ENCODE measurements around the gene ZNF568.

GRCh38 chr19:36894849-36895383 is 21.2 kb upstream of the ZNF568 start:
- TF ChIP-seq CTCF (IDR thresholded peaks at IDR 0.05; ENCODE audit: borderline replicate concordance, extremely low read depth, low read length, poor library complexity, severe bottlenecking) (no peak), EZH2 (IDR thresholded peaks at IDR 0.05; ENCODE audit: borderline replicate concordance, low read depth, low read length, severe bottlenecking) (no peak)
